IPS DF 4.7 (cell line): ENCODE data around the gene RBL2.

Experiments used
- DNase-seq: peaks from one replicate; pipeline ENCODE4 v3.0.0-alpha.2; 2013; ENCODE audit warnings: low spot score; ENCODE audit errors: extremely low read depth

Gene RBL2

GRCh38 chr16:53446090-53446489, 11.8 kb downstream of the RBL2 start:
- no peak for DNase-seq

DNA sequence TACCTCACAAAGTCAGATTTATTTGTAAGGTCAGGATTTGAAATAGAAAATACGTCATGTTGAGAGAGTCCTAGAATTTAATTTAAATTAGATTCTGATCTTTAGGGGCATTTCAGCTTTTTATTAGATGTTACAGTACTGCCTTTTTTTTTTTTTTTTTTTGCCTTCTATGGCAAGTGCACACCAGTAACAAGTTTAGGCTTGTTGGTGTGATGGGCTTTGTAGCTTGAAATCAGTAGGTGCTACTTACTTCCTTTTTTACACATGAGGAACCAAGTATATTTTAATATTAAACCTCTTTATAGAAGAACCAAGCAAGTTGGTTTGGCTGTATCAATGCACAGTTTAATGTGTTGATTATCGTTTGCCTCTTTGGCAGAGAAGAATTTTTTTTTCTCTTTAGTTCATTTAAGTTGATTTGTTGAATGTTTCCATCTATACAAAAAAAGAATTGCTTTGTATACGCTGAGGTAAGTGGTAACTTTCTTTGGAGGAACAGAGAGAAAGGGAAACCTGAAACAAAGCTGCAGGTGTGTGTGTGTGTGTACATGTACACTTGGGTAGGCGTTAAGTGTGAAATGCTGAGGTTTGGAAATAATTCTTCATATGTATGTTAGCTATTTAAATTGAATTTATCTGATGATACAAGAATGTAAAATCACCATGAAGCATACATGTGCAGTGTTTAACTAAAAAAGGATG, 15.7 kb downstream of the RBL2 start:
- no peak for DNase-seq

- no peak for DNase-seq
Observed at GRCh38 chr16:53453928-53454327, 19.7 kb downstream of the RBL2 start.

GRCh38 chr16:53456625-53457024, 22.4 kb downstream of the RBL2 start:
- no peak for DNase-seq

DNA sequence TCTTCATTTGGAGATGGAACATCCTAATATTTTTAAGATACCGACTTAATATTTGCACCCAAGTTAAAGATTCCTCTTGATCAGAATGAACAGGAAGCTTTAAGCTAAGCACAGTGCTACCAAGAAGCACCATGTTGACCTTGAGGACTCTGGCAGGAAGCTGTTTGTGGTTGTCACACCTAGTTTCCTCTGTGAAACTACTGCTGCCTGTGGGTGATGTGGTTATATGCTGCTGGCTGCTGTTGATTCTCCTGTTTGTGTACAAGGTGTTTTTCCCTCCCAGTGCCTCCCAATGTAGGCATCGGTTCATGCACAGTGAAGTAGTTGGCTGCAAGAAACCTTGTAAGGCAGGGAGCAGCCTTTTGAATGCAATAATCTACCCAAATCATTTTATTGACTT, 23.4 kb downstream of the RBL2 start:
- DNase-seq, result no peak

GRCh38 chr16:53458635-53459034, 24.4 kb downstream of the RBL2 start:
- no peak for DNase-seq

- no peak for DNase-seq
Observed at GRCh38 chr16:53465606-53466280, 31.5 kb downstream of the RBL2 start.

GRCh38 chr16:53476867-53477266, 42.6 kb downstream of the RBL2 start:
- no peak for DNase-seq

DNA sequence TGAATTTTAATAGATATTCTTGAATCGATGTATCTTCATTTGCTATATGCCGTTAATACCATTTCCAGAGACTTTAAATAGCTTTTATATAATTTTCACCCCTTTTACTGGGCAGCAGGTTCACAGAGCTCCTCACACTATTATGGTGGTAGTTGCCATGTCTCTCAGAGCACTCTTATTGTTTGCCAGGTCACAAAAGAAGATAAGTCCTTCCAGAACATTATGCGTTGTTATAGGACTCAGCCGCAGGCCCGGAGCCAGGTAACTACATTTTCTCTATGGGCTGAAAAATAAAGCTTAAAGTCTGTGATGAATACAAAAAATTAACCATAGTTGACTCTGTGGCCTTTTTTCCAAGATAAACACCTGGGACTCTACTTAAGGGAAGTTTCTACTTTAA, 44.7 kb downstream of the RBL2 start:
- no peak for DNase-seq

DNA sequence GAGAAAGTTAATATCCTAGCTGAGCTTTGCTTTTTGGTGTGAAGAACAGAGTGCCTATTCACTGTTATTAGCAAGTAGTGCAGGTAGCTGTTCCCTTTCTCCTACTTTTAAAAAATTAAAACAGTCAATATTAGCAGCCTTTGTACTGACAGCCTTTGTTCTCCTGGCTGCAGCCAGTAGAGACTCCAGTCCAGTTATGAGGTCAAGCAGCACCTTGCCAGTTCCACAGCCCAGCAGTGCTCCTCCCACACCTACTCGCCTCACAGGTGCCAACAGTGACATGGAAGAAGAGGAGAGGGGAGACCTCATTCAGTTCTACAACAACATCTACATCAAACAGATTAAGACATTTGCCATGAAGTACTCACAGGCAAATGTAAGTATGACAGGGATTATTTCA, 46.1 kb downstream of the RBL2 start:
- no peak for DNase-seq

- no peak for DNase-seq
Observed at GRCh38 chr16:53482123-53482522, 47.9 kb downstream of the RBL2 start.

GRCh38 chr16:53484542-53484941, 50.3 kb downstream of the RBL2 start:
- no peak for DNase-seq

GRCh38 chr16:53486230-53486629, 52.0 kb downstream of the RBL2 start:
- DNase-seq, result no peak

DNA sequence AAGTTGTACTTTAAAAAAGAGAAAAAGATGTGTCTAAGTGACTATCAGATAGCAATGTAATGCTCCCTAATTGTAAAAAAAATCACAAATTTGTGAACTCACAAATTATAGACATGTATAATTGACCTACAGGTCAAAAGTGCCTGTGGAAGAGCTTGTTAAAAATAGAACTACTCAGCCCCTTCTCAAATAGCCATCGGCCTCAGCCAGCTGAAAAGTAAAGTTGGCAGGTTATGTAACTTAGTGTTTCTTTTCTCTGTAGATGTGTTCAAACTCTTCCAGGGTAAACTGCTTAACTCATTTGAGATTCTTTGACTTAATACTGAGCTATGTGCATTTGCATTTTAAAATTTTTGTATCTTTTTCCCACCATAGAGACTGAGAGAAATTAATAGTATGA, 55.5 kb downstream of the RBL2 start:
- DNase-seq, result no peak

GRCh38 chr16:53492503-53492902, 58.2 kb downstream of the RBL2 start:
- no peak for DNase-seq

DNA sequence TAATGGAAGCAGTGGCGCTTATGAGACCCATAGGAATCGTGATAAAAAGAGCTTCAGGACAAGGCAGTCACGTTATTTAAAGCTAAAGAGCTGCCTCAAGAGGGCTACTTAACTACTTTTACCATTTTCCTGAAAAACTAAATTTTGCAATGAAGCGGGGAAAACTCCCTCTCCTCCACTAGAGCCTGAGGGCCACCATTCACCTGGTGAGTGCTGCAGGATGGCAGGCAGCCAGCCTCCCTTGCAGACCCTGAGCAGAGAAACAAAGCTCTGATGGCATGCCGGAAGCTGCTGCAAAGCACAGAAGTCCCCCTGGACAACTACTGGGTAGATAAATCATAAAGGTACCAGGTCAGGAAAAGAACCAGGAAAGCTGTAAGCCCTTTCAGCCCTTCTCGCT, 60.4 kb downstream of the RBL2 start:
- DNase-seq, result no peak

GRCh38 chr16:53495325-53495724, 61.1 kb downstream of the RBL2 start:
- DNase-seq, result no peak

GRCh38 chr16:53498984-53499383, 64.7 kb downstream of the RBL2 start:
- DNase-seq, result no peak

DNA sequence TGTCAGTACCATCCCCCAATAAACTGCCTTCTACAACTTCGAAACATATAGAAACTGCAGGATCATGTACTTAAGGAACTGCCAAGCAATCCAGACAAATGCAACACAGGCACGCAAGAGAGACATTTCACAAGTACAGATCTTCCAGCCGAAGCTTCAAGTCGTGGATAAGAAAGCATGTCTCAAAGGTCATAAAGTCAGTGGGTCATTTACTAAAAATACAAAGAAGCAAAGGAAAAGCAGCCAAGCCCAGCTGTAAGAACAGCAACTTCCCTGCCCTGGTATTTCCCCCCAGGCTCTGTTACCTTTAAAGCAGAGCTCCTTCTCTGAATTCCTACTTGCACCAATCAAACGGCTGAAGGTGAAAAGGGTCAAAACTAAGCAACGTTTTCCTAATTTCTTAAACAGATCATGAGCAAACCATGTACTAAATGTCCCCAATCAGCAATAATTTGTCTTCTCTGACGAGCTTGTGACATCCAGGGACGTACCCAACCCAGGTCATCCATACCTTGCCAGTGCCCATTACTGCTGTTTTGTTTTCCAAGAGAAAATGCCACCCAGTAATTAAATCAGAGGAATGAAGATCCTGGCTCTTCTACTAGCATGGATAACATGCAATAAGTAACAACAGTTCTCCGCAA, 67.1 kb downstream of the RBL2 start:
- DNase-seq, result no peak

GRCh38 chr16:53502331-53503269, 68.3 kb downstream of the RBL2 start, which contains the start of gene AKTIP:
AKTIP (minus strand) TSS chr16:53503209; CDS start chr16:53500259, 2,950 bp downstream.
- no peak for DNase-seq

DNA sequence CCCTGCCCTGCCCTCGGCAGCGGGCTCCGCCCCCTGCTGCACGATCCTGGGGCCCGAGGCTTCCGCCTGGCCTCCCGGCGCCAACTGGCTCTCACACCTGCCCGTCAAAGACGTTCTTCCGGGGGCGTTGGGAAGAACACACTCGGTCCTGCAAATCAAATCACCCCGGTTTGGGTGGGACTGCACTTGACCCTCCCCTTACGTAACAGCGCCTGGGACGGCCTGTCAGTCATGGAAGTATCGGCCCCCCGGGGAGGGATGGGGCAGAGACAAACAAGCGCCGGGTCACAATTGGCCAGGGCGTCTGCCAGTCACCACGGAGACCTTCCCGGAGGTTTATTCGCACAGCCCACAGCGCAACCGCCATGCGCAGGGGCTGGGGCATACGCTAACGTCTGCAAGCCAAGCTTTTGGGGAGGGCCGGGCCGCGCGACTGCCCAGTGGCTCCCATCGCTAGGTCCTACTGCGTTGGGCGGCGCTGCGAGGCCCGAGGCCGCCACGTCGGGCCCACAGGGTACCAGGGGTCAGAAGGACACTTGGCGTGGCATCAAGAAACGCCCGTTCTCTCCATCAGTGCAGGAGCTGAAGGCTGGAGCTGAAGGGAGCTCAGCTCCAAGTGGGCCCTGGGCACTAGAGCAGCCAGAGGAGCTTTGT, 69.1 kb downstream of the RBL2 start:
- peak; percentile 97 for DNase-seq
